WERI-Rb-1 (cell line): Measurements from ENCODE around the gene TIAM1.

Experiments used
- DNase-seq: peaks from one replicate; pipeline ENCODE4 v3.0.0-alpha.2; 2020
- H3K27ac ChIP-seq: fragments of 250-450 bp; sonication (Bioruptor Pico); 2 replicates; pipeline ENCODE4 v1.5.1; 2020; ENCODE audit warnings: mild to moderate bottlenecking, moderate library complexity
- H3K27me3 ChIP-seq: fragments of 250-450 bp; sonication (Bioruptor Pico); 2 replicates; pipeline ENCODE4 v1.5.1; 2021; ENCODE audit warnings: mild to moderate bottlenecking, low read depth, moderate library complexity; ENCODE audit not compliant: insufficient read depth, severe bottlenecking
- H3K36me3 ChIP-seq: fragments of 250-450 bp; sonication (Bioruptor Pico); 2 replicates; pipeline ENCODE4 v1.5.1; 2020; ENCODE audit warnings: mild to moderate bottlenecking, moderate library complexity
- H3K4me3 ChIP-seq: 2 replicates; pipeline ENCODE4 v1.5.1; 2011; ENCODE audit warnings: low read depth, mild to moderate bottlenecking, control low read depth, low read length
- H3K9me3 ChIP-seq: fragments of 250-450 bp; sonication (Bioruptor Pico); 2 replicates; pipeline ENCODE4 v1.5.1; 2021; ENCODE audit warnings: mild to moderate bottlenecking, moderate library complexity; ENCODE audit not compliant: severe bottlenecking
- CTCF ChIP-seq: IDR thresholded peaks from 2 replicates; pipeline ENCODE4 v1.5.1; 2011; ENCODE audit warnings: low read depth, mild to moderate bottlenecking, control low read depth, inconsistent platforms, low read length

The TIAM1 gene

GRCh38 chr21:31187499-31187898 is 156.6 kb downstream of the TIAM1 start:
- Histone ChIP-seq H3K36me3 (no peaks in the 10 kb centered on the region; the same call in none of the 2 replicates), H3K27me3 (no peaks in the 10 kb centered on the region), H3K9me3 (no peaks in the 10 kb centered on the region), H3K27ac (no peak overlapping the region), H3K4me3 (no peak overlapping the region)
- no peak for TF ChIP-seq CTCF
- no peak for DNase-seq

GRCh38 chr21:31186916-31187315 is 157.1 kb downstream of the TIAM1 start:
- H3K27ac ChIP-seq: no peak overlapping the region
- no peak overlapping the region for H3K4me3 ChIP-seq
- no peaks in the 10 kb centered on the region for H3K9me3 ChIP-seq
- DNase-seq: no peak
- no peaks in the 10 kb centered on the region for H3K27me3 ChIP-seq
- TF ChIP-seq CTCF: no peak
- H3K36me3 ChIP-seq: no peaks in the 10 kb centered on the region; the same call in none of the 2 replicates

GRCh38 chr21:31185663-31186062 is 158.4 kb downstream of the TIAM1 start:
- no peaks in the 10 kb centered on the region for H3K9me3 ChIP-seq
- H3K36me3 ChIP-seq: no peaks in the 10 kb centered on the region; the same call in 1 of the 2 replicates
- DNase-seq: no peak
- no peak overlapping the region for H3K4me3 ChIP-seq
- H3K27me3 ChIP-seq: no peaks in the 10 kb centered on the region
- TF ChIP-seq CTCF: no peak
- no peak overlapping the region for H3K27ac ChIP-seq

- Histone ChIP-seq H3K9me3 (no peaks in the 10 kb centered on the region), H3K4me3 (no peak overlapping the region), H3K27me3 (no peaks in the 10 kb centered on the region), H3K36me3 (peaks cover 2% of the 10 kb centered on the region; the same call in 1 of the 2 replicates), H3K27ac (no peak overlapping the region)
- no peak for TF ChIP-seq CTCF
- no peak for DNase-seq
Measured at GRCh38 chr21:31184876-31185275, 159.2 kb downstream of the TIAM1 start.

GRCh38 chr21:31184459-31184858 is 159.6 kb downstream of the TIAM1 start:
- DNase-seq: no peak
- Histone ChIP-seq H3K36me3 (peaks cover 2% of the 10 kb centered on the region; the same call in 1 of the 2 replicates), H3K4me3 (no peak overlapping the region), H3K27ac (no peak overlapping the region), H3K27me3 (no peaks in the 10 kb centered on the region), H3K9me3 (no peaks in the 10 kb centered on the region)
- no peak for TF ChIP-seq CTCF

- TF ChIP-seq CTCF: no peak
- Histone ChIP-seq H3K27ac (no peak overlapping the region), H3K9me3 (no peaks in the 10 kb centered on the region), H3K4me3 (no peak overlapping the region), H3K36me3 (peaks cover 2% of the 10 kb centered on the region; the same call in 1 of the 2 replicates), H3K27me3 (no peaks in the 10 kb centered on the region)
- no peak for DNase-seq
Measured at GRCh38 chr21:31182231-31183140, 161.6 kb downstream of the TIAM1 start.
